Tibial artery (tissue), 4 donors: ENCODE measurements around the gene ZFP36.

Experiments
- DNase-seq, 2 donors: peaks; one replicate each; pipeline ENCODE4 v3.0.0-alpha.2; 2019
- H3K27ac ChIP-seq, 2 donors: fragments of 200-600 bp; sonication (generic) in 1 of 2; 1 replicate in 1 of 2; 2 replicates in 1 of 2; pipeline ENCODE4 v1.5.1; 2018 to 2019; ENCODE audit warnings: mild to moderate bottlenecking in 1 of 2
- H3K27me3 ChIP-seq, 2 donors: fragments of 200-600 bp; sonication (generic) in 1 of 2; one replicate each; pipeline versions ENCODE4 v1.5.1 to v1.6.0; 2016 to 2019
- H3K36me3 ChIP-seq, 3 donors: fragments of 200-600 bp; sonication (generic) in 2 of 3; one replicate each; pipeline ENCODE4 v1.5.1; 2016 to 2019; ENCODE audit warnings: mild to moderate bottlenecking in 2 of 3
- H3K4me1 ChIP-seq, 4 donors: fragments of 200-600 bp; sonication (generic) in 2 of 4; 1 replicate in 3 of 4; 2 replicates in 1 of 4; pipeline ENCODE4 v1.5.1; 2016 to 2019
- H3K4me3 ChIP-seq, 2 donors: fragments of 200-600 bp; sonication (generic) in 1 of 2; 1 replicate in 1 of 2; 2 replicates in 1 of 2; pipeline ENCODE4 v1.5.1; 2018 to 2019; ENCODE audit warnings: mild to moderate bottlenecking in 2 of 2
- H3K9me3 ChIP-seq, 3 donors: fragments of 200-600 bp; sonication (generic) in 1 of 3; one replicate each; pipeline ENCODE4 v1.5.1; 2016 to 2019
- CTCF ChIP-seq, 2 experiments: fragments of 200-600 bp in 1 of 2; fragments of 450-650 bp in 1 of 2; IDR thresholded peaks; one replicate each; pipeline ENCODE4 v1.5.1; 2017 to 2019; ENCODE audit warnings: antibody characterized with exemption in 2 of 2, mild to moderate bottlenecking in 1 of 2, moderate library complexity in 1 of 2
- intact Hi-C: fragments of 100-400 bp; cut with DNase I; formaldehyde crosslinking; loops from one replicate; pipeline ENCODE4 v1.15.0; 2023; ENCODE audit warnings: low total_unique reads

Gene ZFP36

GRCh38 chr19:39405261-39405957 is 1.2 kb upstream of the ZFP36 start:
- no peak for TF ChIP-seq CTCF (IDR thresholded peaks at IDR 0.05)
- Histone ChIP-seq H3K4me3 (peak overlapping the region; percentile 92 to 96), H3K36me3 (peaks cover 21 to 22% (median 21%) of the 10 kb centered on the region in 3 donors), H3K27ac (peak overlapping the region; percentile 99 to 100), H3K9me3 (no peaks in the 10 kb centered on the region), H3K4me1 (peaks cover 6 to 47% (median 34%) of the 10 kb centered on the region in 4 donors), H3K27me3 (no peaks in the 10 kb centered on the region)
- DNase-seq, result no peak
- intact Hi-C loops, result no loop called here

- Histone ChIP-seq H3K4me3 (peak overlapping the region; percentile 92 to 96), H3K36me3 (peaks cover 21 to 22% (median 21%) of the 10 kb centered on the region in 3 donors), H3K27ac (peak overlapping the region; percentile 99 to 100), H3K9me3 (no peaks in the 10 kb centered on the region), H3K27me3 (no peaks in the 10 kb centered on the region), H3K4me1 (peaks cover 6 to 53% (median 38%) of the 10 kb centered on the region in 4 donors)
- peak in 1 of 2 donors; percentile 88 for DNase-seq
- TF ChIP-seq CTCF (IDR thresholded peaks at IDR 0.05), result no peak
- intact Hi-C loops, result no loop called here
Observed at GRCh38 chr19:39405958-39406655, 540 bp upstream of the ZFP36 start.

- peak overlapping the region; percentile 99 to 100 for H3K27ac ChIP-seq
- no peaks in the 10 kb centered on the region for H3K27me3 ChIP-seq
- intact Hi-C loops, result no loop called here
- H3K9me3 ChIP-seq, result no peaks in the 10 kb centered on the region
- no peak for DNase-seq
- peaks cover 21 to 22% (median 21%) of the 10 kb centered on the region in 3 donors for H3K36me3 ChIP-seq
- H3K4me1 ChIP-seq, result peaks cover 0 to 47% (median 36%) of the 10 kb centered on the region in 4 donors
- H3K4me3 ChIP-seq, result peak overlapping the region; percentile 92 to 96
- no peak for TF ChIP-seq CTCF (IDR thresholded peaks at IDR 0.05)
Observed at GRCh38 chr19:39407410-39407659, 688 bp downstream of the ZFP36 start.

- no peaks in the 10 kb centered on the region for H3K27me3 ChIP-seq
- no peak for DNase-seq
- H3K36me3 ChIP-seq, result peaks cover 21 to 22% (median 21%) of the 10 kb centered on the region in 3 donors
- peak overlapping the region; percentile 92 to 96 for H3K4me3 ChIP-seq
- intact Hi-C loops, result no loop called here
- H3K4me1 ChIP-seq, result peaks cover 0 to 42% (median 33%) of the 10 kb centered on the region in 4 donors
- peak overlapping the region; percentile 99 to 100 for H3K27ac ChIP-seq
- no peaks in the 10 kb centered on the region for H3K9me3 ChIP-seq
- TF ChIP-seq CTCF (IDR thresholded peaks at IDR 0.05), result no peak
Observed at GRCh38 chr19:39407660-39408391, 1.2 kb downstream of the ZFP36 start.

- H3K4me3 ChIP-seq, result peak overlapping the region; percentile 92 to 96
- H3K4me1 ChIP-seq, result peaks cover 0 to 37% (median 31%) of the 10 kb centered on the region in 4 donors
- intact Hi-C loops, result no loop called here
- no peak for DNase-seq
- peak overlapping the region; percentile 99 to 100 for H3K27ac ChIP-seq
- no peaks in the 10 kb centered on the region for H3K27me3 ChIP-seq
- H3K36me3 ChIP-seq, result peaks cover 21 to 22% (median 21%) of the 10 kb centered on the region in 3 donors
- no peaks in the 10 kb centered on the region for H3K9me3 ChIP-seq
- no peak for TF ChIP-seq CTCF (IDR thresholded peaks at IDR 0.05)
Observed at GRCh38 chr19:39408392-39409207, 2.0 kb downstream of the ZFP36 start.
